ENCODE measurements around the gene BORCS5.

DNA sequence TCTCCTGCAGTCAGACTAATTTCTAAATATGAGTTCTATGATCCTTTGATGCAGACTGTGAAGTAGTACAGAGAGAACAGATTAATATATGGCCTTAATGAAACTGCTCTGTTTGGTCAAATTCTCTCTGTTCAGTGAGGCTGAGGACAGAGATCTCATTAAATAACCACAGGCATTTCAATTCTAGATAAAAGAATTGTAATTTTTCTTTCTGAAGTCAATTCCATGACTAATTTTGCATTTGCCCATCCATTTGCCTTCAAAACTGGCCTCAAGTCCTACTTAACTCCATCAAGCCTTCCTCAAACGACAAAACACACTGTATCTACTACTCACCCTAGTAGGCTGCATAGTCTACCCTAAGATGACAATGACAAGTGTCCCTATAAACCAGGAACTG lies 138.7 kb downstream of the BORCS5 start:
- TF ChIP-seq, protein P1, sequence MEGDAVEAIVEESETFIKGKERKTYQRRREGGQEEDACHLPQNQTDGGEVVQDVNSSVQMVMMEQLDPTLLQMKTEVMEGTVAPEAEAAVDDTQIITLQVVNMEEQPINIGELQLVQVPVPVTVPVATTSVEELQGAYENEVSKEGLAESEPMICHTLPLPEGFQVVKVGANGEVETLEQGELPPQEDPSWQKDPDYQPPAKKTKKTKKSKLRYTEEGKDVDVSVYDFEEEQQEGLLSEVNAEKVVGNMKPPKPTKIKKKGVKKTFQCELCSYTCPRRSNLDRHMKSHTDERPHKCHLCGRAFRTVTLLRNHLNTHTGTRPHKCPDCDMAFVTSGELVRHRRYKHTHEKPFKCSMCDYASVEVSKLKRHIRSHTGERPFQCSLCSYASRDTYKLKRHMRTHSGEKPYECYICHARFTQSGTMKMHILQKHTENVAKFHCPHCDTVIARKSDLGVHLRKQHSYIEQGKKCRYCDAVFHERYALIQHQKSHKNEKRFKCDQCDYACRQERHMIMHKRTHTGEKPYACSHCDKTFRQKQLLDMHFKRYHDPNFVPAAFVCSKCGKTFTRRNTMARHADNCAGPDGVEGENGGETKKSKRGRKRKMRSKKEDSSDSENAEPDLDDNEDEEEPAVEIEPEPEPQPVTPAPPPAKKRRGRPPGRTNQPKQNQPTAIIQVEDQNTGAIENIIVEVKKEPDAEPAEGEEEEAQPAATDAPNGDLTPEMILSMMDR (IDR thresholded peaks at IDR 0.05) = no peak
- TF ChIP-seq POLR2A (IDR thresholded peaks at IDR 0.05) (no peak), EP300 (IDR thresholded peaks at IDR 0.05) (no peak)
